IPS-20b (cell line): Measurements from ENCODE around the gene AK3.
A peak's percentile ranks its signal among the peaks of the same experiment; 100 is the strongest.

ENCODE experiments used
- H3K27ac ChIP-seq: one replicate; pipeline ENCODE4 v1.5.1; 2013; ENCODE audit warnings: low read length
- H3K27me3 ChIP-seq: 2 replicates; pipeline ENCODE4 v1.6.1; 2013; ENCODE audit warnings: mild to moderate bottlenecking, low read length, inconsistent platforms; ENCODE audit not compliant: insufficient read depth
- H3K36me3 ChIP-seq: 2 replicates; pipeline ENCODE4 v1.6.1; 2013; ENCODE audit warnings: low read depth, mild to moderate bottlenecking, inconsistent platforms, low read length, moderate library complexity; ENCODE audit not compliant: insufficient read depth
- H3K4me1 ChIP-seq: 2 replicates; pipeline ENCODE4 v1.6.1; 2013; ENCODE audit warnings: mild to moderate bottlenecking, control low read depth, inconsistent platforms, low read length, moderate library complexity; ENCODE audit not compliant: insufficient read depth
- H3K4me3 ChIP-seq: 2 replicates; pipeline ENCODE4 v1.5.1; 2013; ENCODE audit warnings: mild to moderate bottlenecking, low read length, inconsistent platforms
- H3K9ac ChIP-seq: 2 replicates; pipeline ENCODE4 v1.6.1; 2013; ENCODE audit warnings: low read depth, mild to moderate bottlenecking, inconsistent platforms, low read length, moderate library complexity
- H3K9me3 ChIP-seq: 2 replicates; pipeline ENCODE4 v1.6.1; 2013; ENCODE audit warnings: mild to moderate bottlenecking, low read depth, low read length, inconsistent platforms; ENCODE audit not compliant: insufficient read depth

The AK3 gene

GRCh38 chr9:4743131-4743875 is 2.3 kb upstream of the AK3 start:
- Histone ChIP-seq H3K4me1 (peaks cover 10% of the 10 kb centered on the region; the same call in 1 of the 2 replicates), H3K27me3 (no peaks in the 10 kb centered on the region), H3K4me3 (peak overlapping the region; percentile 8; the same call in 1 of the 2 replicates), H3K36me3 (no peaks in the 10 kb centered on the region), H3K9ac (peak overlapping the region; percentile 1; the same call in 1 of the 2 replicates), H3K27ac (no peak overlapping the region), H3K9me3 (no peaks in the 10 kb centered on the region)

- Histone ChIP-seq H3K9me3 (no peaks in the 10 kb centered on the region), H3K9ac (no peak overlapping the region), H3K36me3 (no peaks in the 10 kb centered on the region), H3K27me3 (no peaks in the 10 kb centered on the region), H3K4me3 (peak overlapping the region; percentile 71), H3K4me1 (peaks cover 10% of the 10 kb centered on the region; the same call in 1 of the 2 replicates), H3K27ac (no peak overlapping the region)
Observed at GRCh38 chr9:4742246-4742645, 1.2 kb upstream of the AK3 start.

GRCh38 chr9:4741365-4742089 is 525 bp upstream of the AK3 start:
- peak overlapping the region; percentile 63; the same call in 1 of the 2 replicates for H3K9ac ChIP-seq
- H3K9me3 ChIP-seq: no peaks in the 10 kb centered on the region
- H3K36me3 ChIP-seq: no peaks in the 10 kb centered on the region
- H3K27me3 ChIP-seq: no peaks in the 10 kb centered on the region
- peak overlapping the region; percentile 71 for H3K4me3 ChIP-seq
- H3K4me1 ChIP-seq: peaks cover 10% of the 10 kb centered on the region; the same call in 1 of the 2 replicates
- H3K27ac ChIP-seq: no peak overlapping the region

- no peaks in the 10 kb centered on the region for H3K9me3 ChIP-seq
- H3K36me3 ChIP-seq: no peaks in the 10 kb centered on the region
- H3K27me3 ChIP-seq: no peaks in the 10 kb centered on the region
- H3K27ac ChIP-seq: no peak overlapping the region
- peak overlapping the region; percentile 71 for H3K4me3 ChIP-seq
- H3K9ac ChIP-seq: peak overlapping the region; percentile 82
- peaks cover 10% of the 10 kb centered on the region; the same call in 1 of the 2 replicates for H3K4me1 ChIP-seq
Observed at GRCh38 chr9:4740388-4740637, 689 bp downstream of the AK3 start.

- Histone ChIP-seq H3K4me3 (peak overlapping the region; percentile 71), H3K36me3 (no peaks in the 10 kb centered on the region), H3K27ac (no peak overlapping the region), H3K4me1 (peaks cover 10% of the 10 kb centered on the region; the same call in 1 of the 2 replicates), H3K9ac (peak overlapping the region; percentile 82; the same call in 1 of the 2 replicates), H3K27me3 (no peaks in the 10 kb centered on the region), H3K9me3 (no peaks in the 10 kb centered on the region)
Observed at GRCh38 chr9:4739587-4740387, 1.2 kb downstream of the AK3 start.

- no peaks in the 10 kb centered on the region for H3K27me3 ChIP-seq
- no peaks in the 10 kb centered on the region for H3K36me3 ChIP-seq
- H3K4me3 ChIP-seq: peak overlapping the region; percentile 71
- H3K27ac ChIP-seq: no peak overlapping the region
- peaks cover 10% of the 10 kb centered on the region; the same call in 1 of the 2 replicates for H3K4me1 ChIP-seq
- H3K9me3 ChIP-seq: no peaks in the 10 kb centered on the region
- no peak overlapping the region; the same call in 1 of the 2 replicates for H3K9ac ChIP-seq
Observed at GRCh38 chr9:4738866-4739586, 2.0 kb downstream of the AK3 start.

GRCh38 chr9:4734150-4734549 is 6.9 kb downstream of the AK3 start:
- no peak overlapping the region for H3K9ac ChIP-seq
- H3K27me3 ChIP-seq: no peaks in the 10 kb centered on the region
- H3K4me1 ChIP-seq: no peaks in the 10 kb centered on the region; the same call in 1 of the 2 replicates
- H3K36me3 ChIP-seq: no peaks in the 10 kb centered on the region
- H3K4me3 ChIP-seq: no peak overlapping the region
- H3K27ac ChIP-seq: no peak overlapping the region
- H3K9me3 ChIP-seq: no peaks in the 10 kb centered on the region

- Histone ChIP-seq H3K4me1 (no peaks in the 10 kb centered on the region), H3K9me3 (no peaks in the 10 kb centered on the region), H3K4me3 (no peak overlapping the region), H3K27me3 (no peaks in the 10 kb centered on the region), H3K27ac (no peak overlapping the region), H3K36me3 (no peaks in the 10 kb centered on the region), H3K9ac (no peak overlapping the region)
Observed at GRCh38 chr9:4732890-4733289, 8.1 kb downstream of the AK3 start.

GRCh38 chr9:4727593-4727992 is 13.4 kb downstream of the AK3 start:
- Histone ChIP-seq H3K9me3 (no peaks in the 10 kb centered on the region), H3K9ac (no peak overlapping the region), H3K36me3 (peaks cover 9% of the 10 kb centered on the region; the same call in 1 of the 2 replicates), H3K4me3 (no peak overlapping the region), H3K27ac (no peak overlapping the region), H3K4me1 (no peaks in the 10 kb centered on the region), H3K27me3 (no peaks in the 10 kb centered on the region)

- no peaks in the 10 kb centered on the region for H3K9me3 ChIP-seq
- no peak overlapping the region for H3K4me3 ChIP-seq
- H3K4me1 ChIP-seq: no peaks in the 10 kb centered on the region
- no peaks in the 10 kb centered on the region for H3K27me3 ChIP-seq
- H3K9ac ChIP-seq: no peak overlapping the region
- H3K36me3 ChIP-seq: peaks cover 22% of the 10 kb centered on the region
- H3K27ac ChIP-seq: no peak overlapping the region
Observed at GRCh38 chr9:4725706-4726442, 15.1 kb downstream of the AK3 start.
